ENCODE data around the gene FLOT1. TPM values are rescaled to one million over a fixed set of nuclear protein-coding genes. Genes with fewer than 3 reads are reported as not detected.
A peak's percentile ranks its signal among the peaks of the same experiment; 100 is the strongest.

The FLOT1 gene
- total and polyA plus RNA-seq, 7 experiments from 2014 or later: 59.4 to 204 (median 85.4) TPM

DNA sequence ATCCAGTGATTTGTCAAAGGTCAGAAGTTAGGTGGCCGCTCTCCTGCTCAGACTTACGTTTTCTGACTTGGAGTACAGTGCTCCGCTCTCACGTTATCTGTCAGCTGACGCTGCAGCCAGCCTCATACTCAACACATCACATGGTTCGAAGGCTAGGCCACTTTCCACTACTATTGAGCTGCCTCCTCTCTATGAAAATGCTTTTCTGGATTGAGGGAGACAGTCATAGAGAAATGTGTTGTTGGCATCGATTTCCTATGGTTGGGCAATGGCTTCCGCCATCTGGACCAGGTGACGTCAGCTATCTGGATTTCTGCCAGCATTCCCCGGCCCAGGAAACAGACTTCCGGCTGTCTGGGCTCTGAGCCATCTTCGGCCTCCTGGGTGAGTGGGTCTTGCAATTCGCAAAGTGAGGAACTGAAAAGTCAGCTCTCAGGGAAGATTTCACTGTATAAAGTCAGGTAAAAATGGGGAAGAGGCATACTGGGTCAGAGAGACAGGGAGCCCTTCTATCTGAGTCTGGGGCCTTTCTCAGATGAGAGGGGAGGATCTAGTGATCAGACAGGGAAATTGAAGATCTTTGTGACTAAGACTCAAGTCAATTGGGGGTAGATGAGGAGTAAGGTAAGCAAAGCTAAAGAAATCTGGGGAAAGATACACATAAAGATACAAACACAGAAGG is 39.4 kb upstream of the FLOT1 start:
- Histone ChIP-seq H3K4me3 (ENCODE audit: low read length) (no peak overlapping the region), H3K9me3 (ENCODE audit: control insufficient read depth in 2 of 3, low read length in 3 of 3) (no peaks in the 10 kb centered on the region), H3K27ac (ENCODE audit: low read depth, low read length) (peak overlapping the region; percentile 26), H3K36me3 (ENCODE audit: control insufficient read depth in 2 of 3, insufficient read depth in 3 of 3, low read length in 3 of 3) (no peaks in the 10 kb centered on the region), H3K4me1 (ENCODE audit: control insufficient read depth in 2 of 2, insufficient read depth in 2 of 2, low read length in 2 of 2) (peaks cover 0 to 24% of the 10 kb centered on the region in 2 donors), H3K27me3 (ENCODE audit: control insufficient read depth in 2 of 2, insufficient read depth in 2 of 2, low read length in 2 of 2) (no peaks in the 10 kb centered on the region)
- intact Hi-C loops (cut with micrococcal nuclease): loop anchor here in 1 of 2 donors (2.0 kb wide), 1 partner anchor 13 kb away; no protein-coding TSS in a partner anchor
- peaks cover 0 to 5% (median 0%) of the 10 kb centered on the region in 5 donors for H3K36me3 Mint-ChIP-seq
- DNase-seq (peak in 2 of 9 donors; percentile 11 to 41), ATAC-seq (peak; percentile 79)
- ChIA-PET POLR2A (interaction anchor here (1.1 to 2.1 kb wide), 8 partner anchors 9 to 38 kb away, joined by 4 to 15 read pairs (median 4); partner anchors contain the start of gene IER3), CTCF (interaction anchor here (0.8 to 1.7 kb wide), 4 partner anchors 10 to 46 kb away, joined by 3 to 4 read pairs (median 3); no protein-coding TSS in a partner anchor)
- H3K4me1 Mint-ChIP-seq: peaks cover 36 to 73% (median 70%) of the 10 kb centered on the region in 7 donors
- no peaks in the 10 kb centered on the region for H3K9me3 Mint-ChIP-seq
- peaks cover 0 to 4% (median 0%) of the 10 kb centered on the region in 5 donors for H3K27me3 Mint-ChIP-seq
- H3K4me3 Mint-ChIP-seq: peak overlapping the region; percentile 28 to 79 (median 53)
- H3K27ac Mint-ChIP-seq: peak overlapping the region; percentile 23 to 83 (median 62)

DNA sequence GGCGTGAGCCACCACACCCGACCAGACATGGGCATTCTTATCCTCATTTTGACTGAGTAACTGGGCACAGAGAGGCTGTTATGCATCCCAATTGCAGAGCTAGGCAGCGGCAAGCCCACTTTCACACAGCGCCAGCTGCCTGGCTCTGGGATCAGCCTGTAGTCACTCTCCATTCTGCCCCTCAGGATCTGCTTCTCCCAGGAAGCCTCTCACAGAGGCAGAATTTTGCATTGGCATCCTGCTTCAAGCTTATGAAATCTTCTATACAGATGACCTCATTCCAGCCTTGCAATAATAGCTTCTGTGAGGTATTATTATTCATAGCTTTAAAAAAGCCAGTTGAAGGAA is 38.9 kb upstream of the FLOT1 start:
- no peaks in the 10 kb centered on the region for H3K36me3 ChIP-seq (ENCODE audit: control insufficient read depth in 2 of 3, insufficient read depth in 3 of 3, low read length in 3 of 3)
- peaks cover 36 to 73% (median 69%) of the 10 kb centered on the region in 7 donors for H3K4me1 Mint-ChIP-seq
- H3K9me3 Mint-ChIP-seq: no peaks in the 10 kb centered on the region
- H3K36me3 Mint-ChIP-seq: peaks cover 0 to 5% (median 0%) of the 10 kb centered on the region in 5 donors
- peak overlapping the region in 5 of 9 donors; percentile 23 to 80 (median 62) for H3K27ac Mint-ChIP-seq
- POLR2A ChIA-PET: interaction anchor here (1.1 to 2.1 kb wide), 8 partner anchors 8 to 37 kb away, joined by 4 to 15 read pairs (median 4); partner anchors contain the start of gene IER3
- H3K27ac ChIP-seq (ENCODE audit: low read depth, low read length): no peak overlapping the region
- H3K9me3 ChIP-seq (ENCODE audit: control insufficient read depth in 2 of 3, low read length in 3 of 3): no peaks in the 10 kb centered on the region
- intact Hi-C loops (cut with micrococcal nuclease): no loop called here
- CTCF ChIA-PET: interaction anchor here (0.8 to 1.7 kb wide), 4 partner anchors 11 to 45 kb away, joined by 3 to 4 read pairs (median 3); no protein-coding TSS in a partner anchor
- peak overlapping the region in 6 of 10 donors; percentile 25 to 75 (median 50) for H3K4me3 Mint-ChIP-seq
- no peak for ATAC-seq
- H3K27me3 Mint-ChIP-seq: peaks cover 0 to 4% (median 0%) of the 10 kb centered on the region in 5 donors
- H3K4me3 ChIP-seq (ENCODE audit: low read length): no peak overlapping the region
- no peaks in the 10 kb centered on the region for H3K27me3 ChIP-seq (ENCODE audit: control insufficient read depth in 2 of 2, insufficient read depth in 2 of 2, low read length in 2 of 2)
- H3K4me1 ChIP-seq (ENCODE audit: control insufficient read depth in 2 of 2, insufficient read depth in 2 of 2, low read length in 2 of 2): peaks cover 0 to 19% of the 10 kb centered on the region in 2 donors
- DNase-seq: no peak

DNA sequence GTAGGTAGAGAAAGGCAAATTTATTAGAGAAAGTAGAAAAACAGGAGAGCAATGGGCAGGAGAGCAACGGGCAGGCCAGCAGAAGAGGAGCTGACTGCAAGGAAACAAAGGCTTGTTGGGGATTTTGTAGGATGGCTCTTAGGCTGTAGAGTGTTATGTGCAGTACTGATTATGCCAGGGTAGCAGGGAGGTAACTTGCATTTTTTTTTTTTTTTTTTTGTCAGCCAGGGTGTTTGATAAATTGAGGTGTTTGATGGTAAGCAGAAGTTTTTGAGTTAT is 38.1 kb upstream of the FLOT1 start:
- Histone ChIP-seq H3K4me1 (ENCODE audit: control insufficient read depth in 2 of 2, insufficient read depth in 2 of 2, low read length in 2 of 2) (peaks cover 0 to 17% of the 10 kb centered on the region in 2 donors), H3K36me3 (ENCODE audit: control insufficient read depth in 2 of 3, insufficient read depth in 3 of 3, low read length in 3 of 3) (no peaks in the 10 kb centered on the region), H3K27ac (ENCODE audit: low read depth, low read length) (no peak overlapping the region), H3K9me3 (ENCODE audit: control insufficient read depth in 2 of 3, low read length in 3 of 3) (no peaks in the 10 kb centered on the region), H3K27me3 (ENCODE audit: control insufficient read depth in 2 of 2, insufficient read depth in 2 of 2, low read length in 2 of 2) (no peaks in the 10 kb centered on the region), H3K4me3 (ENCODE audit: low read length) (no peak overlapping the region)
- Mint-ChIP-seq H3K4me3 (peak overlapping the region in 1 of 10 donors; percentile 75), H3K27me3 (peaks cover 0 to 4% (median 0%) of the 10 kb centered on the region in 5 donors), H3K27ac (peak overlapping the region in 5 of 9 donors; percentile 3 to 76 (median 13)), H3K4me1 (peaks cover 33 to 66% (median 63%) of the 10 kb centered on the region in 7 donors), H3K36me3 (peaks cover 0 to 5% (median 0%) of the 10 kb centered on the region in 5 donors), H3K9me3 (no peaks in the 10 kb centered on the region)
- ATAC-seq (no peak), DNase-seq (no peak)
- ChIA-PET CTCF (no interaction called here), POLR2A (interaction anchor here (0.5 to 2.5 kb wide), 3 partner anchors 8 to 241 kb away, joined by 4 to 10 read pairs (median 4); no protein-coding TSS in a partner anchor)
- intact Hi-C loops (cut with micrococcal nuclease): no loop called here

DNA sequence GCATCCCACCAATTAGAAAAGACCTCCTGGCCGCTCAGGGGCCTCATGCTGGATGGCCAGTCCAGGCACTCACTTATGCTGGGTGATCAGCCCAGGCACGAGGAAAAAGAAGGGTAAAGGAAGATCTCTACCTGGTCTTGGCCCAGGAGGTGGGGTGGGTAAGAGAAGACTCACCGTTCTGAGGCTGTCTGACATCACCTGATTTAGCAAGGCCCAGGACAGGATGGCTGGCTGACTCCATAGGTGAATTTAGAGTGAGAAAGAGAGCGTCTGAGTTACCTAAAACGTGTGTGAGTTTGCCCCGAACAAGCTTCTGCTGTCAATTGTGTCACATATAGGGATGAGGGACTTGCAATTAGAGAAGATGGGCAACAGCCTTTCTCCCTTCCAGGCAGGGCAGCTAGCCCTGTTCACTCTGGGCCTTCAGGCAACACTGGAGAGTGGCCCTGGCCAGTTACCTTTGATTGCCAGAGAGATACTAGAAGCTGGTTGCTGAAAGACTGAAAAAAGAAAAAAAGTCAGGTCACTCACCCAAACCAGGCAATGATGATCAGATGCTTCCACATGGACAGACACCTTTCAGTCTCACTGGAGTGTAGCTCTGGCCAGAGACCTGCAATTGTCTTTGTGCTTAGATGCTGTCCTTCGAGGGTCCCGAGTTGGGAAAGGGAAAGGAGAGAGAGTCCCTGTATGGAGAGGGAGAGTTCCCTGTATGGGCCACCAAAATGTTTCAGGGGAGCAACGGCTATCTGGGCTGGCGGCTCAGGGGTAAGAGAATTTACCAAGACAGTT is 37.6 kb upstream of the FLOT1 start:
- Histone ChIP-seq H3K9me3 (ENCODE audit: control insufficient read depth in 2 of 3, low read length in 3 of 3) (no peaks in the 10 kb centered on the region), H3K36me3 (ENCODE audit: control insufficient read depth in 2 of 3, insufficient read depth in 3 of 3, low read length in 3 of 3) (no peaks in the 10 kb centered on the region), H3K4me1 (ENCODE audit: control insufficient read depth in 2 of 2, insufficient read depth in 2 of 2, low read length in 2 of 2) (peaks cover 0 to 17% of the 10 kb centered on the region in 2 donors), H3K4me3 (ENCODE audit: low read length) (no peak overlapping the region), H3K27ac (ENCODE audit: low read depth, low read length) (no peak overlapping the region), H3K27me3 (ENCODE audit: control insufficient read depth in 2 of 2, insufficient read depth in 2 of 2, low read length in 2 of 2) (no peaks in the 10 kb centered on the region)
- H3K4me3 Mint-ChIP-seq: peak overlapping the region in 4 of 10 donors; percentile 62 to 84 (median 69)
- ATAC-seq (no peak), DNase-seq (no peak)
- H3K36me3 Mint-ChIP-seq: peaks cover 0 to 4% (median 0%) of the 10 kb centered on the region in 5 donors
- H3K27me3 Mint-ChIP-seq: peaks cover 0 to 4% (median 0%) of the 10 kb centered on the region in 5 donors
- peak overlapping the region in 7 of 9 donors; percentile 3 to 93 (median 84) for H3K27ac Mint-ChIP-seq
- no peaks in the 10 kb centered on the region for H3K9me3 Mint-ChIP-seq
- ChIA-PET CTCF (no interaction called here), POLR2A (interaction anchor here (0.5 to 2.5 kb wide), 5 partner anchors 9 to 241 kb away, joined by 3 to 10 read pairs (median 4); no protein-coding TSS in a partner anchor)
- H3K4me1 Mint-ChIP-seq: peaks cover 32 to 65% (median 57%) of the 10 kb centered on the region in 7 donors
- intact Hi-C loops (cut with micrococcal nuclease): loop anchor here in 1 of 2 donors (1.0 kb wide), 1 partner anchor 11 kb away; no protein-coding TSS in a partner anchor

DNA sequence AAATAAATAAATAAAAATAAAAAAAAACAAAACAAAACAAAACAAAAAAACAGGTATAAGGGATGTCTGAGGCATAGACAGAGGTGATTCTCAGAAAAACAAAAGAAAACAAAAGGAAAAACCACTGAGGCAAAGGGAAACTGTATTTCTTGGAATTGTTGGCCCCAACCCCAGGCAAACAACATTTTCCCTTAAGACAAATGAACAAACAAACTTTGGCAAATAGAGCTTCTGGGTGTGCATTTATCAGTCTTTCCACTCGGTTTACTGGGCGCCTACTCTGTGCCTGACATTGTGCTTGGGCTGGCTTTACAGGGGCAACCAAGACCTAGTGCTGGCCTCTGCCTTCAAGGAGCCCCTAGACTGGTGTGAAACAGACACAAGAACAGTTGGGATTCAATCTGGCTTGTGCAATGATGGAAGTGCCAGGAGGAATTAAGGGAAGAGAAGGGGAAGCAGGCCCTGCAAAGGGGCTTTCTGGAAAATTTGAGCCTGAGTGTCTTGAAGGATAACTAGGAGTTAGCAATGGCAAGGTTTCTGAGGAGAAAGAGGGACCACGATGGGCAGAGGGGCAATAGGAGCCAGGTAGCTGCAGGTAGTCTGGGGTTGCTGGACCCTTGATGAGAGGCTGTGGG is 35.6 kb upstream of the FLOT1 start:
- ATAC-seq (no peak), DNase-seq (no peak)
- H3K27me3 ChIP-seq (ENCODE audit: control insufficient read depth in 2 of 2, insufficient read depth in 2 of 2, low read length in 2 of 2): no peaks in the 10 kb centered on the region
- H3K9me3 ChIP-seq (ENCODE audit: control insufficient read depth in 2 of 3, low read length in 3 of 3): no peaks in the 10 kb centered on the region
- Mint-ChIP-seq H3K9me3 (no peaks in the 10 kb centered on the region), H3K27me3 (peaks cover 0 to 4% (median 0%) of the 10 kb centered on the region in 5 donors), H3K36me3 (peaks cover 0 to 4% (median 0%) of the 10 kb centered on the region in 5 donors), H3K27ac (peak overlapping the region in 6 of 9 donors; percentile 2 to 91 (median 68)), H3K4me3 (peak overlapping the region in 6 of 10 donors; percentile 1 to 84 (median 40)), H3K4me1 (peaks cover 32 to 83% (median 65%) of the 10 kb centered on the region in 7 donors)
- no peak overlapping the region for H3K4me3 ChIP-seq (ENCODE audit: low read length)
- intact Hi-C loops (cut with micrococcal nuclease): no loop called here
- CTCF ChIA-PET: no interaction called here
- POLR2A ChIA-PET: interaction anchor here (1.0 kb wide), 1 partner anchor 16 kb away, joined by 6 read pairs; no protein-coding TSS in a partner anchor
- H3K27ac ChIP-seq (ENCODE audit: low read depth, low read length): no peak overlapping the region
- H3K36me3 ChIP-seq (ENCODE audit: control insufficient read depth in 2 of 3, insufficient read depth in 3 of 3, low read length in 3 of 3): no peaks in the 10 kb centered on the region
- H3K4me1 ChIP-seq (ENCODE audit: control insufficient read depth in 2 of 2, insufficient read depth in 2 of 2, low read length in 2 of 2): peaks cover 0 to 17% of the 10 kb centered on the region in 2 donors

DNA sequence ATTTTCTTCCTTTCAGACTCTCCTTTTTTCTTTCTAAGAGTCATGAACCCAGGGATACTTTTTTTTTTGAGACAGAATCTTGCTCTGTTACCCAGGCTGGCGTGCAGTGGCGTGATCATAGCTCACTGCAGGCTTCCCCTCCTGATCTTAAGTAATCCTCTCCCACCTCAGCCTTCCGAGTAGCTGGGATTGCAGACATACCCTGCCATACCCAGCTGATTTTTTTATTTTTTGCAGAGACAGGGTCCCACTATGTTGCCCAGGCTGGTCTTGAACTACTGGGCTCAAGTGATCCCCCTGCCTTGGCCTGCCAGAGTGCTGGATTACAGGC is 34.6 kb upstream of the FLOT1 start:
- Mint-ChIP-seq H3K27me3 (peaks cover 0 to 4% (median 0%) of the 10 kb centered on the region in 5 donors), H3K27ac (peak overlapping the region in 6 of 9 donors; percentile 3 to 81 (median 12)), H3K9me3 (peaks cover 0 to 3% (median 0%) of the 10 kb centered on the region in 11 donors), H3K36me3 (peaks cover 0 to 3% (median 0%) of the 10 kb centered on the region in 5 donors), H3K4me3 (peak overlapping the region in 4 of 10 donors; percentile 5 to 34 (median 12)), H3K4me1 (peaks cover 32 to 86% (median 68%) of the 10 kb centered on the region in 7 donors)
- H3K4me1 ChIP-seq (ENCODE audit: control insufficient read depth in 2 of 2, insufficient read depth in 2 of 2, low read length in 2 of 2): peaks cover 0 to 17% of the 10 kb centered on the region in 2 donors
- ATAC-seq (no peak), DNase-seq (no peak)
- intact Hi-C loops (cut with micrococcal nuclease): no loop called here
- no peaks in the 10 kb centered on the region for H3K27me3 ChIP-seq (ENCODE audit: control insufficient read depth in 2 of 2, insufficient read depth in 2 of 2, low read length in 2 of 2)
- no peaks in the 10 kb centered on the region for H3K36me3 ChIP-seq (ENCODE audit: control insufficient read depth in 2 of 3, insufficient read depth in 3 of 3, low read length in 3 of 3)
- CTCF ChIA-PET: interaction anchor here (0.8 to 1.9 kb wide), 2 partner anchors 11 to 46 kb away, joined by 4 to 5 read pairs; no protein-coding TSS in a partner anchor
- H3K9me3 ChIP-seq (ENCODE audit: control insufficient read depth in 2 of 3, low read length in 3 of 3): no peaks in the 10 kb centered on the region
- no peak overlapping the region for H3K4me3 ChIP-seq (ENCODE audit: low read length)
- POLR2A ChIA-PET: interaction anchor here (0.6 to 1.3 kb wide), 5 partner anchors 10 to 53 kb away, joined by 3 to 9 read pairs (median 3); no protein-coding TSS in a partner anchor
- H3K27ac ChIP-seq (ENCODE audit: low read depth, low read length): no peak overlapping the region

Measured in naive thymus-derived CD4-positive, alpha-beta T cell (primary cell).